Measurements from ENCODE around the gene GCNT3.

DNA sequence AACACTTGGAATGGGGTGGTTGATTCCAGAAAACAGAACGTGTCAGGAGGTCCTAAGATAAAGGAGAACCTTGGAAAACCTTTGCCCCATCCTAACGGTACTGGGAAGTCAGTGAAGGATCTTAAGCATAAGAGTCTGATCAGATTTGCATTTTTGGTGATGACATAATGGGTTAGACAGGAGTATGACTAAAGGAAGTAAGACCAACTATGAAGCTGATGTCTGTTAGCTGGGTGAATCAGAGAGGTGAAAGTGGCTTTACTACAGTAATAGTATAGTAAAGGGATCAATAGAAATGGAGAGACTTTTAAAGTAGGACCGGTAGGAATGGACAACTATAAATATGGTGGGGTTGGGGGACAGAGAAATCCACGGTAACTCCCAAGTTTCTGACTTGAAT is 33.2 kb downstream of the GCNT3 start:
- TF ChIP-seq ZNF274 (IDR thresholded peaks at IDR 0.05; ENCODE audit: low read depth, low read length) (no peak), YY1 (IDR thresholded peaks at IDR 0.05; ENCODE audit: insufficient read depth, insufficient read length) (no peak), SUZ12 (IDR thresholded peaks at IDR 0.05; ENCODE audit: extremely low read depth, insufficient read depth, insufficient read length) (no peak)

Measured in NT2/D1 (cell line).